Measurements from ENCODE around the gene STXBP2.

GRCh38 chr19:7642295-7643030 is 5.6 kb downstream of the STXBP2 start:
- TF ChIP-seq, protein P1, sequence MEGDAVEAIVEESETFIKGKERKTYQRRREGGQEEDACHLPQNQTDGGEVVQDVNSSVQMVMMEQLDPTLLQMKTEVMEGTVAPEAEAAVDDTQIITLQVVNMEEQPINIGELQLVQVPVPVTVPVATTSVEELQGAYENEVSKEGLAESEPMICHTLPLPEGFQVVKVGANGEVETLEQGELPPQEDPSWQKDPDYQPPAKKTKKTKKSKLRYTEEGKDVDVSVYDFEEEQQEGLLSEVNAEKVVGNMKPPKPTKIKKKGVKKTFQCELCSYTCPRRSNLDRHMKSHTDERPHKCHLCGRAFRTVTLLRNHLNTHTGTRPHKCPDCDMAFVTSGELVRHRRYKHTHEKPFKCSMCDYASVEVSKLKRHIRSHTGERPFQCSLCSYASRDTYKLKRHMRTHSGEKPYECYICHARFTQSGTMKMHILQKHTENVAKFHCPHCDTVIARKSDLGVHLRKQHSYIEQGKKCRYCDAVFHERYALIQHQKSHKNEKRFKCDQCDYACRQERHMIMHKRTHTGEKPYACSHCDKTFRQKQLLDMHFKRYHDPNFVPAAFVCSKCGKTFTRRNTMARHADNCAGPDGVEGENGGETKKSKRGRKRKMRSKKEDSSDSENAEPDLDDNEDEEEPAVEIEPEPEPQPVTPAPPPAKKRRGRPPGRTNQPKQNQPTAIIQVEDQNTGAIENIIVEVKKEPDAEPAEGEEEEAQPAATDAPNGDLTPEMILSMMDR (IDR thresholded peaks at IDR 0.05; ENCODE audit: insufficient read depth, low read length, poor library complexity, severe bottlenecking), result no peak
- TF ChIP-seq EZH2phosphoT487 (conservative IDR thresholded peaks at IDR 0.05; ENCODE audit: low read length), result no peak
